ENCODE results near the gene GALNT1. TPM values are rescaled to one million over a fixed set of nuclear protein-coding genes. Genes with fewer than 3 reads are reported as not detected.

The GALNT1 gene
- total and polyA plus RNA-seq, 10 of the 15 experiments (the other 5 are each of a cell fraction or from before 2014, with no cell fraction given) = 8.0 to 53.7 (median 29.9) TPM

DNA sequence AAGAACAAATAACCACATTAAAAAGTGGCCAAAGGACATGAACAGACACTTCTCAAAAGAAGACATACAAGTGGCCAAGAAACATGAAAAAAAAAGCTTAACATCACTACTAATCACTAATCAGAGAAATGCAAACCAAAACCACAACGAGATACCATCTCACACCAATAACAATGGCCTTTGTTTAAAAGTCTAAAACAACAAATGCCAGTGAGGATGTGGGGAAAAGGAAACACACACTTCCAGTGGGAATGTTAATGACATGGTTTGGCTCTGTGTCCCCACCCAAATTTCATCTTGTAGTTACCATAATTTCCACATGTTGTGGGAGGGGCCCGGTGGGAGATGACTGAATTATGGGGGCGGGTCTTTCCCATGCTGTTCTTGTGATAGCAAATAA is 147.1 kb downstream of the GALNT1 start:
- TF ChIP-seq, protein P1, sequence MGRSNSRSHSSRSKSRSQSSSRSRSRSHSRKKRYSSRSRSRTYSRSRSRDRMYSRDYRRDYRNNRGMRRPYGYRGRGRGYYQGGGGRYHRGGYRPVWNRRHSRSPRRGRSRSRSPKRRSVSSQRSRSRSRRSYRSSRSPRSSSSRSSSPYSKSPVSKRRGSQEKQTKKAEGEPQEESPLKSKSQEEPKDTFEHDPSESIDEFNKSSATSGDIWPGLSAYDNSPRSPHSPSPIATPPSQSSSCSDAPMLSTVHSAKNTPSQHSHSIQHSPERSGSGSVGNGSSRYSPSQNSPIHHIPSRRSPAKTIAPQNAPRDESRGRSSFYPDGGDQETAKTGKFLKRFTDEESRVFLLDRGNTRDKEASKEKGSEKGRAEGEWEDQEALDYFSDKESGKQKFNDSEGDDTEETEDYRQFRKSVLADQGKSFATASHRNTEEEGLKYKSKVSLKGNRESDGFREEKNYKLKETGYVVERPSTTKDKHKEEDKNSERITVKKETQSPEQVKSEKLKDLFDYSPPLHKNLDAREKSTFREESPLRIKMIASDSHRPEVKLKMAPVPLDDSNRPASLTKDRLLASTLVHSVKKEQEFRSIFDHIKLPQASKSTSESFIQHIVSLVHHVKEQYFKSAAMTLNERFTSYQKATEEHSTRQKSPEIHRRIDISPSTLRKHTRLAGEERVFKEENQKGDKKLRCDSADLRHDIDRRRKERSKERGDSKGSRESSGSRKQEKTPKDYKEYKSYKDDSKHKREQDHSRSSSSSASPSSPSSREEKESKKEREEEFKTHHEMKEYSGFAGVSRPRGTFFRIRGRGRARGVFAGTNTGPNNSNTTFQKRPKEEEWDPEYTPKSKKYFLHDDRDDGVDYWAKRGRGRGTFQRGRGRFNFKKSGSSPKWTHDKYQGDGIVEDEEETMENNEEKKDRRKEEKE (IDR thresholded peaks at IDR 0.05) = no peak
- TF ChIP-seq ESRRA (IDR thresholded peaks at IDR 0.05; ENCODE audit: low read length) = no peak
- TF ChIP-seq EGR1 (IDR thresholded peaks at IDR 0.05; ENCODE audit: borderline replicate concordance in 1 of 2, low read depth in 2 of 2, low read length in 2 of 2) = no peak
- TF ChIP-seq NFXL1 (IDR thresholded peaks at IDR 0.05; ENCODE audit: borderline replicate concordance) = no peak
- TF ChIP-seq ZNF384 (IDR thresholded peaks at IDR 0.05; ENCODE audit: borderline replicate concordance, low read depth, low read length) = no peak
- TF ChIP-seq SMAD5 (IDR thresholded peaks at IDR 0.05; ENCODE audit: low read depth) = no peak
- TF ChIP-seq IRF4 (IDR thresholded peaks at IDR 0.05; ENCODE audit: low read depth, low read length) = no peak
- no peak for TF ChIP-seq CBX3 (IDR thresholded peaks at IDR 0.05; ENCODE audit: borderline replicate concordance, low read depth)
- TF ChIP-seq, protein P2, sequence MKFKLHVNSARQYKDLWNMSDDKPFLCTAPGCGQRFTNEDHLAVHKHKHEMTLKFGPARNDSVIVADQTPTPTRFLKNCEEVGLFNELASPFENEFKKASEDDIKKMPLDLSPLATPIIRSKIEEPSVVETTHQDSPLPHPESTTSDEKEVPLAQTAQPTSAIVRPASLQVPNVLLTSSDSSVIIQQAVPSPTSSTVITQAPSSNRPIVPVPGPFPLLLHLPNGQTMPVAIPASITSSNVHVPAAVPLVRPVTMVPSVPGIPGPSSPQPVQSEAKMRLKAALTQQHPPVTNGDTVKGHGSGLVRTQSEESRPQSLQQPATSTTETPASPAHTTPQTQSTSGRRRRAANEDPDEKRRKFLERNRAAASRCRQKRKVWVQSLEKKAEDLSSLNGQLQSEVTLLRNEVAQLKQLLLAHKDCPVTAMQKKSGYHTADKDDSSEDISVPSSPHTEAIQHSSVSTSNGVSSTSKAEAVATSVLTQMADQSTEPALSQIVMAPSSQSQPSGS (IDR thresholded peaks at IDR 0.05; ENCODE audit: low read length) = no peak
- BruUV-seq (replicated peaks) = no TSS peak
- in situ Hi-C loops (cut with MboI) = no loop called here

More for the DNA sequence above, 147.1 kb downstream of the GALNT1 start:
- H2AFZ ChIP-seq (ENCODE audit: control insufficient read depth, low read depth, low read length) = no peak overlapping the region
- H3K9ac ChIP-seq (ENCODE audit: control insufficient read depth, insufficient read depth, low read length) = no peak overlapping the region
- no peaks in the 10 kb centered on the region for H3K9me3 ChIP-seq (replicated peaks; ENCODE audit: control insufficient read depth, insufficient read depth, low read length)
- 17% methylated on average over 3 of the region's 3 CpGs for WGBS (ENCODE audit: insufficient coverage, insufficient replicate concordance, low lambda C conversion rate, missing lambda C conversion rate)
- H3K27me3 ChIP-seq (replicated peaks in 1 of 2; ENCODE audit: control insufficient read depth in 2 of 2, insufficient read depth in 2 of 2, low read length in 1 of 2) = no peaks in the 10 kb centered on the region
- no peak overlapping the region for H3K27ac ChIP-seq (ENCODE audit: control insufficient read depth, insufficient read depth)
- H3K4me3 ChIP-seq = no peak overlapping the region
- ChIA-PET CTCF (interaction anchor here (0.6 kb wide), 1 partner anchor 15 kb away, joined by 3 read pairs; no protein-coding TSS in a partner anchor), POLR2A (no interaction called here), SMC1A (ENCODE audit: uncharacterized antibody, unreplicated experiment) (no interaction called here), RAD21 (ENCODE audit: unreplicated experiment) (no interaction called here)
- no peak for FAIRE-seq
- DNase-seq (ENCODE audit: low read depth, low spot score) = no peak
- intact Hi-C loops (cut with micrococcal nuclease; ENCODE audit: unreplicated experiment) = no loop called here
- no peaks in the 10 kb centered on the region for H3K79me2 ChIP-seq (ENCODE audit: control insufficient read depth, insufficient read depth, low read length)
- H3K4me1 ChIP-seq (ENCODE audit: control insufficient read depth, insufficient read depth, low read length) = no peaks in the 10 kb centered on the region
- no peak overlapping the region for H3K4me2 ChIP-seq (ENCODE audit: control insufficient read depth, insufficient read depth)
- H3K36me3 ChIP-seq (ENCODE audit: control insufficient read depth in 2 of 2, insufficient read depth in 2 of 2, low read length in 1 of 2) = no peaks in the 10 kb centered on the region
- ATAC-seq = no peak
- H4K20me1 ChIP-seq (ENCODE audit: control insufficient read depth, insufficient read depth) = no peaks in the 10 kb centered on the region
